Activated CD4-positive, alpha-beta memory T cell treated with anti-CD3 and anti-CD28 coated beads, Interleukin-2, amount 10 ng/mL, durations not matched to agents 7 days and 5 days (primary cell): Measurements from ENCODE around the gene RNF32. TPM values are rescaled to one million over a fixed set of nuclear protein-coding genes. Genes with fewer than 3 reads are reported as not detected.
"Not testable (repeated sequence)": the region's sequence is repeated elsewhere in the genome, so short reads cannot be mapped to it uniquely, and the experiment has no call there.

Experiments
- CTCF ChIA-PET: fragments of 350-600 bp; sonication (Branson Sonifier 250); formaldehyde crosslinking; loops from one replicate; lab custom pipeline; 2021; ENCODE audit warnings: antibody characterized with exemption, inconsistent platforms; lab: Charles Lee
- POLR2A ChIA-PET: fragments of 350-600 bp; sonication (Branson Sonifier 250); formaldehyde crosslinking; loops from one replicate; lab custom pipeline; 2021; ENCODE audit warnings: antibody characterized with exemption; lab: Charles Lee
- DNase-seq: peaks from one replicate; pipeline ENCODE4 v3.0.0-alpha.2; 2020
- H3K27ac Mint-ChIP-seq: one replicate; pipeline ENCODE4 v1.8.0; 2021; ENCODE audit warnings: mild to moderate bottlenecking, mixed read lengths
- H3K27me3 Mint-ChIP-seq: one replicate; pipeline ENCODE4 v1.8.0; 2021; ENCODE audit warnings: mixed read lengths
- H3K36me3 Mint-ChIP-seq: one replicate; pipeline ENCODE4 v1.8.0; 2021; ENCODE audit warnings: low read depth, mixed read lengths
- H3K4me1 Mint-ChIP-seq: one replicate; pipeline ENCODE4 v1.8.0; 2021; ENCODE audit warnings: mixed read lengths
- H3K4me3 Mint-ChIP-seq: one replicate; pipeline ENCODE4 v1.8.0; 2021; ENCODE audit warnings: mild to moderate bottlenecking, mixed read lengths
- H3K9me3 Mint-ChIP-seq: one replicate; pipeline ENCODE4 v1.8.0; 2021; ENCODE audit warnings: mixed read lengths
- total RNA-seq, 2 experiments: library from RNA; stranded (reverse); gene quantifications; one replicate each; pipeline ENCODE4 v1.2.3, GENCODE V29; 2021

The RNF32 gene
- total RNA-seq, 2 experiments from 2014 or later, result 3.4 to 4.1 TPM

GRCh38 chr7:156637093-156637492 is 3.5 kb upstream of the RNF32 start:
- H3K27ac Mint-ChIP-seq, CTCF ChIA-PET, H3K4me3 Mint-ChIP-seq, DNase-seq, POLR2A ChIA-PET, H3K9me3 Mint-ChIP-seq: not testable (repeated sequence)
- Mint-ChIP-seq H3K36me3 (peaks cover 18% of the 10 kb centered on the region), H3K27me3 (peaks cover 13% of the 10 kb centered on the region), H3K4me1 (peaks cover 37% of the 10 kb centered on the region)

- DNase-seq, result no peak
- peaks cover 45% of the 10 kb centered on the region for H3K4me1 Mint-ChIP-seq
- H3K9me3 Mint-ChIP-seq, result peaks cover 3% of the 10 kb centered on the region
- H3K27me3 Mint-ChIP-seq, result peaks cover 9% of the 10 kb centered on the region
- peak overlapping the region; percentile 88 for H3K4me3 Mint-ChIP-seq
- ChIA-PET POLR2A (interaction anchor here (1.6 to 1.7 kb wide), 2 partner anchors 13 to 26 kb away, joined by 3 to 6 read pairs; no protein-coding TSS in a partner anchor), CTCF (no interaction called here)
- H3K36me3 Mint-ChIP-seq, result peaks cover 18% of the 10 kb centered on the region
- H3K27ac Mint-ChIP-seq, result no peak overlapping the region
These were observed 2.0 kb upstream of the RNF32 start for GRCh38 chr7:156638443-156639077.

- peaks cover 45% of the 10 kb centered on the region for H3K4me1 Mint-ChIP-seq
- H3K4me3 Mint-ChIP-seq, result peak overlapping the region; percentile 88
- peak overlapping the region; percentile 72 for H3K27ac Mint-ChIP-seq
- H3K36me3 Mint-ChIP-seq, result peaks cover 18% of the 10 kb centered on the region
- peaks cover 3% of the 10 kb centered on the region for H3K9me3 Mint-ChIP-seq
- DNase-seq, result no peak
- H3K27me3 Mint-ChIP-seq, result peaks cover 5% of the 10 kb centered on the region
- POLR2A ChIA-PET, result interaction anchor here (1.6 to 1.7 kb wide), 2 partner anchors 14 to 27 kb away, joined by 3 to 6 read pairs; no protein-coding TSS in a partner anchor
- CTCF ChIA-PET, result no interaction called here
These were observed 933 bp upstream of the RNF32 start for GRCh38 chr7:156639426-156640256.

DNA sequence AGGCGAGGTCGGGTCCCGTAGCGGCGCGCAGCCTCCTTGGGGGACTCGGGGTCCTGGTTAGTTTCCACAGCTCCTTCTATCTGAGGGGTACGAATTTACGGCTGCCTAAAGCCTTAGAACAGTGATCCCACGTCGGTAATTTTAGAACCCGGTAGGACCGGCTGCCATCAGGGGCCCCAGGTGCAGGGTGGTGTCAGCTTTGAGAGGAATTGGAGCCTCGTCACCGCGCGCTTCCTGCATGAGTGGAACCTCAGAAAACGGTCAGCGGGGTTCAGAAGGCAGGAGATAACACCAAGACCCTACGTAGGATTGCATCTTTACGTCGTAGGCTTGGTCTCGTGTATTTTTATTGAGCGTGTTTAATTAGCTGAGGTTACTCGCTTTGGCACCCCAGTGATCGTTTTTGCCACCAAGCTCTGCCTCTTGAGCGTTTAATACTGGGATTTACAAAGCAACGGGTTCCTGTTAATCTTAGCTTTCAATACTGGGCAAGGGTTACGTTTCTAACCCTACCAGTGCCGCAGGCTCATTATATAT is 443 bp downstream of the RNF32 start:
- peaks cover 3% of the 10 kb centered on the region for H3K9me3 Mint-ChIP-seq
- DNase-seq, result peak; percentile 80
- peaks cover 18% of the 10 kb centered on the region for H3K36me3 Mint-ChIP-seq
- CTCF ChIA-PET, result interaction anchor here (0.7 to 2.4 kb wide), 10 partner anchors 8 to 837 kb away, joined by 3 to 10 read pairs (median 3); no protein-coding TSS in a partner anchor
- H3K27ac Mint-ChIP-seq, result peak overlapping the region; percentile 96
- POLR2A ChIA-PET, result interaction anchor here (0.8 to 2.3 kb wide), 23 partner anchors 9 to 997 kb away, joined by 3 to 32 read pairs (median 3); partner anchors contain the start of genes DNAJB6, LMBR1 and RBM33
- peak overlapping the region; percentile 88 for H3K4me3 Mint-ChIP-seq
- peaks cover 45% of the 10 kb centered on the region for H3K4me1 Mint-ChIP-seq
- H3K27me3 Mint-ChIP-seq, result peaks cover 5% of the 10 kb centered on the region

DNA sequence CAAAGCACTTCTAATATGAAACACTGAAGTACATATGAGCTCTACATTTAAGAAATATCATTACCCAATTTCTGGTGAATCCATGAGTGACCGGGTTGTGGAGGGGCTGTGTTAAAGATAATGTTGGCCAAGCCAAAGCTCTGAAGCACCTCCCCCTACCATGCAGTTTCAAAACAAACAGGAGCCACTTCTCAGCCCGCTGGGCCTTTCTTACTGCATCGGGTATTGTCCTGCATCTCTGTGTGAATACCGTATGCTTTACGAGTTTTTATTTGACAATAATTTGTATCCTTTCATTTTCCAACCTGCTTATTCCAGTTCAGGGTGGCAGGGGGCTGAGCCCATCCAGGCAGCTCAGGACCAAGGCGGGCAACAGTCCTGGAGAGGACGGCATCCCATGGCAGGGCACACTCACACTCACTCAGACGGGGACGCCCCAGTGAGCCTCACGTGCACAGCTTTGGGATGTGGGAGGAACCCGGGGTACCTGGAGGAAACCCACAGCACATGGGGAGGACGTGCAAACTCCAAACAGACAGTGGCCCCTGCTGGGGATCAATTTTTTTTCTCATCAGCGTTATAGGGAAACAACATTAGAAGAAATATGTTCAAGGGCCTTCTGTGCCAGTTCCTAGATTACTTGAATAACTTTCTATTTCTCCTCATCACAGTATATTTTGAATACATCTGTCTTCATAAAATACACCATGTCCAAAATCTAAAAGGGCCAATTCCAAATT is 1.9 kb downstream of the RNF32 start:
- H3K27me3 Mint-ChIP-seq, result peaks cover 14% of the 10 kb centered on the region
- H3K4me1 Mint-ChIP-seq, result peaks cover 39% of the 10 kb centered on the region
- ChIA-PET CTCF (interaction anchor here (1.5 to 2.4 kb wide), 3 partner anchors 10 to 29 kb away, joined by 3 to 10 read pairs (median 10); no protein-coding TSS in a partner anchor), POLR2A (interaction anchor here (1.4 to 2.3 kb wide), 3 partner anchors 27 to 136 kb away, joined by 3 to 32 read pairs (median 8); no protein-coding TSS in a partner anchor)
- no peak for DNase-seq
- H3K36me3 Mint-ChIP-seq, result peaks cover 16% of the 10 kb centered on the region
- H3K27ac Mint-ChIP-seq, result no peak overlapping the region
- H3K9me3 Mint-ChIP-seq, result peaks cover 3% of the 10 kb centered on the region
- H3K4me3 Mint-ChIP-seq, result no peak overlapping the region

DNA sequence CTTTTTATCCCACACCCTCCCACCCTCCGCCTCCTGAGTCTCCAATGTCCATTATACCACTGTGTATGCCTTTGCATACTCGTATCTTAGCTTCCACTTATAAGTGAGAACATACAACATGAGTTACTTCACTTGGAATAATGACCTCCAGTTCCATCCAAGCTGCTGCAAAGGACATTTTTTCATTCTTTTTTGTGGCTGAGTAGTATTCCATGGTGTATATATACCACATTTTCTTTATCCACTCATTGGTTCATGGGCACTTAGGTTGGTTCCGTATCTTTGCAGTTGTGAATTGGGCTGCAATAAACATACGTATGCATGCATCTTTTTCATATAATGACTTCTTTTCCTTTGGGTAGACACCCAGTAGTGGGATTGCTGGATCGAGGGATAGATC is 6.8 kb downstream of the RNF32 start:
- DNase-seq, H3K36me3 Mint-ChIP-seq, H3K9me3 Mint-ChIP-seq, H3K27ac Mint-ChIP-seq, H3K4me3 Mint-ChIP-seq, CTCF ChIA-PET, POLR2A ChIA-PET, H3K4me1 Mint-ChIP-seq: not testable (repeated sequence)
- peaks cover 29% of the 10 kb centered on the region for H3K27me3 Mint-ChIP-seq

DNA sequence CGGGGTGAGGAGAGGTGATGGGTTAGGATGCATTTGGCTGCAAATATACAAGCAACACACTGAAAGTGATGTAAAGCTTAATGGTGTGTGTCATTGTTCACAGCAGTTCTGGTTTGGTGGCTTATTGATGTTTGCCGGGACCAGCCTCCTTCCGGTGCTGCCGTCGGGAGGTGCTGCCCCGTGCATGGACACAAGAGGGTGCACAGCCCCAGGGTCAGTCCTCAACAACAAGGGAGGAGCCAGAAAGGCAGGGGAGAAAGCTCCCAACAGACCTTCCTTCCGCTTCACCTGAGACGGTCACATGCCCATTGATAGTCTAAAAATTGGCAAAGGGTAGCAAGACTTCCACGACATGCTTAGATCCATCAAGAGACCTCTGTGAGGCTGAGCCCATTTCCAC is 9.5 kb downstream of the RNF32 start:
- H3K4me1 Mint-ChIP-seq, result peaks cover 2% of the 10 kb centered on the region
- DNase-seq, result peak; percentile 29
- H3K27me3 Mint-ChIP-seq, result peaks cover 24% of the 10 kb centered on the region
- POLR2A ChIA-PET, result interaction anchor here (0.9 to 1.8 kb wide), 2 partner anchors 9 to 129 kb away, joined by 3 to 5 read pairs; partner anchors contain the start of gene RNF32
- no peaks in the 10 kb centered on the region for H3K36me3 Mint-ChIP-seq
- no peaks in the 10 kb centered on the region for H3K9me3 Mint-ChIP-seq
- H3K4me3 Mint-ChIP-seq, result no peak overlapping the region
- no peak overlapping the region for H3K27ac Mint-ChIP-seq
- CTCF ChIA-PET, result interaction anchor here (0.5 to 0.9 kb wide), 2 partner anchors 9 to 177 kb away, joined by 3 to 4 read pairs; partner anchors contain the start of gene RNF32

DNA sequence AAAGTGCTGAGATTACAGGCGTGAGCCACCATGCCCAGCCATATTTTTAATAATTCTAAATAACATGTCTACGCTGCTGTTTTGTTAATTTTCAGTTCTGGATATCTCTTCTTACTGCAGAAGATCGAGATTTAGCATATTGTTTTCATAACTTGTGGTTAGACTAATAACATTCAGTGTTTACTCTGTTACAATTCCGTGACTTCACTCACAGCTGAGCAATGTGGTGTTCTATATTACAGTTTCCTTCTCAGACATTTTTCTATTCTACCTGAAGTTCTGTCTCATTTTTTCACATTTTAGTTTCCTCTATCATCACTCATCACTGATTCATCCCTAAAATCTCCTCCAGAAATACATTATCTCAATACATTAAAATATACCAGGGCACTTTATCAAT is 10.9 kb downstream of the RNF32 start:
- no peaks in the 10 kb centered on the region for H3K9me3 Mint-ChIP-seq
- POLR2A ChIA-PET, result interaction anchor here (2.5 kb wide), 1 partner anchor 10 kb away, joined by 13 read pairs; the partner anchor contains the start of gene RNF32
- no peaks in the 10 kb centered on the region for H3K36me3 Mint-ChIP-seq
- CTCF ChIA-PET, result interaction anchor here (1.2 kb wide), 1 partner anchor 166 kb away, joined by 3 read pairs; no protein-coding TSS in a partner anchor
- H3K4me3 Mint-ChIP-seq, result no peak overlapping the region
- no peak overlapping the region for H3K27ac Mint-ChIP-seq
- H3K27me3 Mint-ChIP-seq, result peaks cover 21% of the 10 kb centered on the region
- peaks cover 4% of the 10 kb centered on the region for H3K4me1 Mint-ChIP-seq
- no peak for DNase-seq

- Mint-ChIP-seq H3K4me3 (no peak overlapping the region), H3K27ac (no peak overlapping the region), H3K36me3 (no peaks in the 10 kb centered on the region), H3K27me3 (peaks cover 18% of the 10 kb centered on the region), H3K9me3 (no peaks in the 10 kb centered on the region), H3K4me1 (peaks cover 4% of the 10 kb centered on the region)
- ChIA-PET POLR2A (interaction anchor here (2.5 kb wide), 1 partner anchor 12 kb away, joined by 13 read pairs; the partner anchor contains the start of gene RNF32), CTCF (interaction anchor here (1.2 to 2.0 kb wide), 2 partner anchors 11 to 164 kb away, joined by 3 to 10 read pairs; no protein-coding TSS in a partner anchor)
- DNase-seq, result no peak
These were observed 12.5 kb downstream of the RNF32 start for GRCh38 chr7:156652886-156653568.

GRCh38 chr7:156654511-156655234 is 14.1 kb downstream of the RNF32 start:
- no peaks in the 10 kb centered on the region for H3K9me3 Mint-ChIP-seq
- H3K4me1 Mint-ChIP-seq, result peaks cover 4% of the 10 kb centered on the region
- CTCF ChIA-PET, result interaction anchor here (1.1 kb wide), 1 partner anchor 13 kb away, joined by 3 read pairs; no protein-coding TSS in a partner anchor
- H3K27ac Mint-ChIP-seq, result no peak overlapping the region
- H3K36me3 Mint-ChIP-seq, result no peaks in the 10 kb centered on the region
- H3K4me3 Mint-ChIP-seq, result no peak overlapping the region
- no peak for DNase-seq
- POLR2A ChIA-PET, result no interaction called here
- H3K27me3 Mint-ChIP-seq, result peaks cover 21% of the 10 kb centered on the region

DNA sequence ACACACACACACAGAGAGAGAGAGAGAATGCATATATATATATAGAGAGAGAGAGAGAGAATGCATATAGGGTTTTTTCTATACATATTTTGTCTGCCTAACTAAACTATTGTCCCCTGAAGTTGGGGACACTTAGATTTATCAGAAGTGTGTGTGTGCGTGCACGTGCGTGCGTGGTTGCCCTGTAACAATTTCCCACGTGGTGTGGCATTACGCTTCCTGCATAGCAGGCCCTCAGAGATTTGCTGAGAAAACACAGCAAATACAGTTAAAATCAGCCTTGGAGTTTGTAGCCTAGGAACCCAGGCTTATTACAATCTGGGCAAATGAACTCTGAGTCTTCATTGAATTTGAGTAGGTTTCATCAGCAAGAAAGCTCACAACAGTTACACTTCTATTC is 14.7 kb downstream of the RNF32 start:
- Mint-ChIP-seq H3K4me1 (peaks cover 1% of the 10 kb centered on the region), H3K9me3 (no peaks in the 10 kb centered on the region), H3K4me3 (no peak overlapping the region), H3K27ac (no peak overlapping the region), H3K27me3 (peaks cover 15% of the 10 kb centered on the region), H3K36me3 (no peaks in the 10 kb centered on the region)
- CTCF ChIA-PET, result interaction anchor here (1.1 kb wide), 1 partner anchor 14 kb away, joined by 3 read pairs; no protein-coding TSS in a partner anchor
- POLR2A ChIA-PET, result no interaction called here
- no peak for DNase-seq
